ENCODE measurements around the gene DUSP11.
"Not testable (repeated sequence)": the region's sequence is repeated elsewhere in the genome, so short reads cannot be mapped to it uniquely, and the experiment has no call there.

DUSP11 gene

GRCh38 chr2:73770725-73771124, 9.2 kb downstream of the DUSP11 start:
- no peak for DNase-seq

DNA sequence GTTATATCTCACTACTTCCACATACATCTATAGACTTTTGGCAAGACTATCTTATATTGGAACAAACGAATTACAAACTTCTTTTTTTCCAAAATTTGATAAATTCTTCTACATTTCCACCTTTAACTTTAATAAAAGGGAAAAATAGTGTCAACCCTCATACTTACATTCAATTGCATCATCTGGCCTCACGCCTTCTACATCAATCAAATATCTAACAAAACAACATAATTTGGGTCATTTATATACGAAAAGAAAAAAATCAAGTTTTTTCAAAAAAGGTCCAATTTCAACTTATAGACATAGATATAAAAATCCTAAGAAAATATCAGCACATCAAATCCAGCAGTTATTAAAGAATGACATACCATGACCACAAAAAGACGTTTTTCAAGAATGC, 12.9 kb downstream of the DUSP11 start:
- no peak for DNase-seq

DNA sequence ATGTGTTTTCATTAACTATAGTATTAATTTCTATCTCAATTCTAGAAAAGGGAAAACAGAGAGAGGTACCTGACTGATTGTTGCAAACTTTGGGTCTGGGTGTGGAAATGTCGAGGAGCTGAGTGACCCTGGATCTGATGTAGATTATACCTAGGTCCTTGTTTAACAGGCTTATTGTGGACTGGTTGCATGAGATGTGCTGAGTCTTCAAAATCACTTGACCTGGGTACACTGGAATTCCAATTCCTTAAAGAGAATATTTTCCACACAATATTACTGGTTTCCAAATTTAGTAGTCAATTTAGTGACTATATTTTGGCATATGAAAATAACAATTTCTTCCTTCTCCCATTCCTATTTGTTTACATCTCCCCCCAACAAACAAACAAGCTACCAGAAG, 13.6 kb downstream of the DUSP11 start:
- DNase-seq: no peak

- DNase-seq: no peak
These were observed 15.0 kb downstream of the DUSP11 start for GRCh38 chr2:73764945-73765344.

GRCh38 chr2:73762571-73762970, 17.3 kb downstream of the DUSP11 start:
- no peak for DNase-seq

- no peak for DNase-seq
These were observed 20.0 kb downstream of the DUSP11 start for GRCh38 chr2:73759904-73760303.

DNA sequence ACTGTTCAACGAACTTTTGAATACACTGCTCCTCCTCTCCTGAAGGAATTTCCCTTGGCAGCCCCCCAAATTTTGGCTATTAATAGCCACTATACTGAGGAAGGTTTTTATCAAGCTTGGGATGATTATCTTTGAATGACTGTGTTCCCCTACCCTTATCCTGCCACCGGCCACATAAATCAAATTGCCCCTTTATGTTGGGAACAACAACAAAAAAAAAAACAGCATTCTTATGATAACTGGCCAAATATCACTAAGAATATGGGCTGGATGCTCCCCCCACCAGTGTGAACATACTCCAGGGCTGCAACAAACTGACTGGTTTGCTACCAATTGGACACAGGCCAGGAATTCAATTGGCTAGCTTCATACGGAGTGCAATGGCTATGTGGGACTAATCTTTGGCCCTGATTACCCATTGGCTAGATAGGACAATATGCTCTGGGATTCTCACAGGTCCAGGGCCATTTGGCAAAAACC, 20.6 kb downstream of the DUSP11 start:
- DNase-seq: no peak

DNA sequence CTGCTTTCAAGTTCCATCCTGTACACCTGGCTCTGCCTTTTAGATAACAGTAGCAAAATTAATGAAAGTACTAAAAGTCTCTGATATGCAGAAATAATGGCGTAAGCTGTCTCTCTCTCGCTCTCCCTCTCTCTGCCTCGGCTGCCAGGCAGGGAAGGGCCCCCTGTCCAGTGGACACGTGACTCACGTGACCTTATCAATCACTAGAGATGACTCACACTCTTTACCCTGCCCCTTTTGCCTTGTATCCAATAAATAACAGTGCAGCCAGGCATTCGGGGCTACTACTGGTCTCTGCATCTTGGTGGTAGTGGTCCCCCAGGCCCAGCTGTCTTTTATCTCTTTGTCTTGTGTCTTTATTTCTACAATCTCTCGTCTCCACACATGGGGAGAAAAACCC, 25.6 kb downstream of the DUSP11 start:
- not testable (repeated sequence) for DNase-seq

- DNase-seq: no peak
These were observed 30.6 kb downstream of the DUSP11 start for GRCh38 chr2:73749314-73749713.

- no peak for DNase-seq
These were observed 33.1 kb downstream of the DUSP11 start for GRCh38 chr2:73746877-73747208.

DNA sequence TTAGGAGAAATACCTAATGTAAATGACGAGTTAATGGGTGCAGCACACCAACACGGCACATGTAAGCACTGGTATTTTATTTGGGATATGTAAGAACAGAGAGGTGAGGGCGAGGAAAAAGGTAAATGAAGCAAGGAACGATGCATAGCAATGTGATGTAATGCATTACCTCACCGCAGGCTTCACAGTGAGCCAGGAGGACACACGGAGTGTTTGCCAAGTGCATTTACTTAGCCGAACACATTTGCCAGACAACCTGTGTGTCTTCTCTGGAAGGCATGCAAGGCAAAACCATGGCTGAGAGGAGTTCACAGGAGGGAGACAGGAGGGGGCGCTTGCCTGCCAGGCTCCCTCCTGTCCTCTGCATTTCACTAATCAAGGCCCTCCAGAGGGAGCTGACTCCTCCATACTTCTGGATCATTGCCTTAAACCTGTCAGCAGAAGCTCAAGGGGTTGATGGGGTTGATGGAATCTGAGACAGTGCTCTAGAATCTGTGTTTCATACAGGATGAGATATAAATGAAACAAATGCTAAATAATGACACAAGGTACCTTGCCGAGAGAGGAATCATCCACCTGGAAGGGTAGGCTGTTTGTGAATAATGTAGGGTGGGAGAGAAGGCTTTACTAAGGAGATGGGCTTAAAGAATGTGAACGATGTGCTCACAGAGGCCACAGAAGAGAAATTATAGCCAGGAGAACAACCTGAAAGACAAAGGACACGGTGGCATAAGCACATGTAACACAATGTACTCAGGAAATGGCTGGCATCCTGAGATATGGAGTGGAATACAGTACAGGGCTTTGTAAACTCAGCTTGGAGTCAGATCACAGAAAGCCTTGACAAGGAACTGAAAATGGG, 33.7 kb downstream of the DUSP11 start:
- DNase-seq: no peak

DNA sequence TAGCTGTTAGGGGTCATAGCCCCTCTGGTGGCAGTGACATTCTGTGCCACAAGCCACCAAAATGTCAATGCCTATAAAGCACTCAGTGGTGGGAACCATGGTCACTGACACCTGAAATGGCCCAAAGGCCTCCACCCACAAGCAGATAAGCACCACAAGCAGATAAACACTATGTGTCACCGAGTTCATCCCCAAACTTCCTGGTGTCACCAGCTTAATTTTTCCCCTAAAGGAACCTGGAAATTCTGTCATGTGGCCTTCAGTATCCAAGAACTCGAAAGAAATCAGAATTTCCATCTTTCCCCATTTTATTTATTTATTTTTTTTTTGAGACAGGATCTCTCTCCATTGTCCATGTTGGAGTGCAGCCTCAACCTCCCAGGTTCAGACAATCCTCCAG, 39.1 kb downstream of the DUSP11 start:
- no peak for DNase-seq

DNA sequence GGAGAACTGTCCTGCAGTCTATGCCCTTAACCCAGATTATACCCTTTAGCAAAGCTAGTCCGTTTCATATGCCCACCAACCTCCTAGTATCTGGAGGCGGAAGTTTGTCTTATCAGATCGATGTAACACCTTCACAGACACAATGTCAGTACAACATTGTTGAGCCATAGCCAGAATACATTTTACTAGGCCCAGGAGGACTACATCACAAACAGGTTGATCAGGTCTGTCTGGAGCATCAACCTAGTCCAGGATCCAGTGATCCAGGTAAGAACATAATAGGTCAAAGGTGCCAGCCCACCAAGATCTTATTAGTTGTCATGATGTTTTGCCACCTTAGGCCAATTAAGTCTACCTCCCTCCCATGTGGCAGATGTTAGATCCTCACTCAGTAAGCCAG, 40.8 kb downstream of the DUSP11 start:
- no peak for DNase-seq

DNA sequence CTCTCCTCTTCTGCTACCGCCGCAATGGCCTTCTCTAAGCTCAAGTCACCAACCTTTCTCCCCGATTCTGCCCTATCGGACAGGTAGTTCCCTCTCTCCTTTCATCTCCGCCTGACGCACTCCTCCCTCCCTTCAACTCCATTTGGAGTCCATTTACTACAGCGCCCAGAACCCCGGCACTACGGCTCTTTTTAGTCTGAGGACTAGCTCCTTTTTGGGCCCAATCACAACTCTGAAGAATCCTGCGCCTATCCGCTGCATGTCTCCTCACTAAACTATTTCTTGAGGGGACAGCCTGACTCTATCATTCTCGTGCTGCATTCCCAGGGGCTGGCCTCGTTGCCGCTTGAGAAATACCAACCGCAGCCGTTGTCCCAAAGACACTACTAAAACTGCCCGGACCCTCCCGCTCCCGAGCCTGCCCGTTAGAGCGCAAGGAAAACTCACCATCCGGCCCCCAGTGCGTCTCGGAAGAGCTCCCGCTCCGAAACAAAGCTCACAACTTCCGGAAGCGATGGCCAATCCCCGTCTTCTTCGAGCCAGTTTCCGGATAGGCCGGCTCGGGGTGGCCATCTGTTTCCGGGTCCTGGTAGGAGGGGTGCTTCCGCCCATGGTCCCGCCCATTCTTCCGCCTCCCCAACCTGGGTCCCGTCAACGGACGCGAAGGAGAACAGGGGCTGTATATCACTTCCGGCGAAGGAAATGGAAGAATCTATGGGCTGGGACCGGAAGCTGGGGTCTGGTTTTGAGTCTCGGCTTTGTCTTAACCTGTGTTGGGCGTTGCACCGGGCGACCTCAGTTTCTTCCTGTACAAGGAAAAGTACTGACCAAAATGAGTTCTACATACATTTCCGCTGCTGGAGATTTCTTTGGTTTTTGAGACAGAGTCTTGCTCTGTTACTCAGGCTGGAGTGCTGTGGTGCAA, 42.8 kb downstream of the DUSP11 start, which contains the start of gene TPRKB:
Gene TPRKB, minus strand, starts transcription at position 491 of the 925 bp plus-strand sequence. CDS start 2,776 bp downstream, outside the sequence.
- DNase-seq: peak; percentile 96

- DNase-seq: no peak
These were observed 43.5 kb downstream of the DUSP11 start for GRCh38 chr2:73736378-73736777.

DNA sequence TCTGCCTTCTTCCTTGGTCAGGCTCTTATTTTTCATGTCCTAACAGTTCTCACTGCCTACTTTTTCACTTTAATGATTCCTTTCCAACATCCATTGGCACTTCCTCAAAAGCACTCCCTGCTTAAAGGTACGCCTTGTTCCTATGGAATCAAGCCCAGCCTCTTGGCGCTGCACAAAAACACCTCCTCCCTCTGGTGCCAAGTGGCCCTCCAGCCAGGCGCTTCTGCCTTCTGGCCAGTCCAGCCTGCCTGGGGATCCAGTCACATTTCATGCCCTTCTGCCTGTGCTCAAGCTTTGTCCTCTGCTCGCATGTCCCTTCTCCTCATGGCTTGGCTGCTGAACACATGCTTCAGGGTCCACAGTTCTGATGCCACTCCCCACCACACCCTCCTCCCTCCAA, 49.1 kb downstream of the DUSP11 start:
- no peak for DNase-seq

DNA sequence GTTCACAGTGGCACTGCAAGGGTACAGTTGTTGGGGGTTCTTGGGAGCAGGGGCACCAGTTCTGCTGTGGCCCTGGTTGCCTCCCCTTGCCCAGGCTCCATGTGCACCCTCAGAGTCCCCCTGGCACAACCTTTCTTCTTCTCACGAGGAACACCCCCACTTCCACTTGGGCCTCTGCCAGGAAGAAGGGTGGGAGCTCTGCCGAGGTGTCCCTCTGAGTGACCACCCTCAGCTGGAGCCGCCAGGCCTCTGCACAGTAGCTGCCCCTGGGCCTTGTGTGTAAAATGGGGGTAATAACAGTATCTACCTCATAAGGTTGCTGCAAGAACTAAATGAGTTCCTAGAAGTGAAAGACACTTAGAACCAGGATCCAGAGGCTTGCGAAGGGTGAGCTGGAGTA, 51.2 kb downstream of the DUSP11 start:
- no peak for DNase-seq

DNA sequence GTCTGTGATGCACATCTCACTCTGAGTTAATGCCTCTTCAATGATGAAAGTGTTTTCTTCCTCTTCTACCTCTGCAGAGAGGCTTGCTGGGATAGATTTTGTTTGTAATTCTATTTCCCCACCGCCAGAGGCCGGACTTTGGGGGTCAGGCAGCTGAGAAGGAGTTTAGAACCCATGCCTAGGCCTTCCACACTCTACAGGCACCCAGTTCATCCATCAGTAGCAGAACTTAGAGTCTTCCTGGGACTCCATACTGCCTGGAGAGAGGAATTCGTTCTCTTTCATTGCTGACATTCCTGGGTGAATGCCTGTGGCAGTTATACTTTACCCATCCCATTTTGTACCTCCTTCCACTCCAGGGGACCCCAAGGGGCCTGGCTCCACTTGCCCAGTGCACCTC, 51.9 kb downstream of the DUSP11 start:
- no peak for DNase-seq

DNA sequence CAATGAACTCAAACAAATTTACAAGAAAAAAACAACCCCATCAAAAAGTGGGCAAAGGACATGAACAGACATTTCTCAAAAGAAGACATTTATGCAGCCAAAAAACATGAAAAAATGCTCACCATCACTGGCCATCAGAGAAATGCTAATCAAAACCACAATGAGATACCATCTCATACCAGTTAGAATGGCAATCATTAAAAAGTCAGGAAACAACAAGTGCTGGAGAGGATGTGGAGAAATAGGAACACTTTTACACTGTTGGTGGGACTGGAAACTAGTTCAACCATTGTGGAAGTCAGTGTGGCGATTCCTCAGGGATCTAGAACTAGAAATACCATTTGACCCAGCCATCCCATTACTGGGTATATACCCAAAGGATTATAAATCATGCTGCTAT, 53.2 kb downstream of the DUSP11 start:
- not testable (repeated sequence) for DNase-seq

DNA sequence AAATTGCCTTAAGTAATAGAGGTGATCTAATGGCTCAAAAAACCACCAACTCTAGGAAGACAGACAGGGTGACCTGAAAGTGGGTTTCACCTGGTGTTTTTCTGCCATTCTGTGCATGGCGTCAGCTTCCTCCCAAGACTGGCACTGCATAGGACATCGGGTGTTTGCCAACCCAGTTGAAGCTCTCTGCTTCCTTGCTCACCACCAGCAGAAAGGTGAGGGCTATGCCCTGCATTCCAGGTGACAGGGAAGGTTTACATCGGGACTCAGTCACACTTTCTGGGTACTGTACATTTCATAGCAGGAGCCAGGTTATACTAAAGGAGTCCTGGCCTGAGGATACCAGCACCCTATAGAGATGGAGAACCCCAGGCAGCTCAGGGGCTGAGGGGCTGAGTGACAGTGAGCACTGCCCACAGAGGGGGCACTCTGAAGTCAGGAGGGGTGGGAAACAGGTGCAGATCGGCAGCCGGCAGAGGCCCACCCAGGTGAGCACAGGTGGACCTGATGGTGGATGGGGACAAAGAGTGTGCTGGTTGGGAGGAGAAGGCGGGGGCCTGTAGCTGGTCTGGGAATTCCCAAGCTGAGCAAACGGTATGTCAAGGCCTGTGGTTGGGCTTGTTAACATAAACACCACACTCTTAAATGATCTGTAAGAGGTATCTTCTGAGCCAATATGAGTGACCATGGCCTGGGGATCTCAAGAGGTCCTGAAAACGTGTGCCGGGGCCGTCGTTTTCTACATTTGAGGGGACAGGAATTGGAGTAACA, 60.9 kb downstream of the DUSP11 start:
- no peak for DNase-seq

DNA sequence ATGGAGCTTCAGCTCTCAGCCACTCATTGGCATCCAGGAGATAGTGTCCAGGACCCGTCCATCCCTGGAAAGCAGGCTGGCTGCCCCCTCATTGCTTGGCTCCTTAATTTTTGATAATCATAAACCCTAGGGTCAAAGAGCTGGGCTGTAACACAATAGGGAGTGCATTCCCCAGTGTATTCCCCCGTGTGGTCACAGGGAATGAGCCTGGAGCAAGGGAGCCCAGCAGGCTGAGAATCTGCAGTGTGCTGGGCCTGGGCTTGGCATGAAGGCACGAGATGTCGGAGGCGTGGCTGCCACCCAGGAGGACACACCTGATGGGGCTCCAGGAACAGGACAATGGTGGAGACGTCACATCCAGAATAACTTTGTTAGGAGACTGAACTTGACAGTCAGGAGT, 61.5 kb downstream of the DUSP11 start:
- no peak for DNase-seq

DNA sequence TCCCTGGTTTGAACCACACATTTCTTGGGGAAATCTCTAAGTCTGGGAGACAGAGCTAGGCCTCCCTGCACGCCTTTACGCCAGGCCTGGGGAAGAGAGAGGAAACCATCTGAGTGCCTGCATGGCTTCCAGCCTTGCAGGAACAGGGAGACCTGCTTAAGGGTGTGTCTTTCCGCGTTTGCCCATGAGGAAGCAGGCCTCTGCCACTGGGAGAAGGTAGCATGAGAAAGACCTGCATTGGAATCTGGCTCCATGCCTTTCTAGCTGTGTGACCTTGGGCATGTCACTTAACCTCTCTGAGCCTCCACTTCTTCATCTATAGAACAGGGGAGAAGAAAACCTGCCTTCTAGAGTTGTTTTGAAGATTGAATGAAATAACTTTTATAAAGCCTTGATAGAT, 62.2 kb downstream of the DUSP11 start:
- not testable (repeated sequence) for DNase-seq

DNA sequence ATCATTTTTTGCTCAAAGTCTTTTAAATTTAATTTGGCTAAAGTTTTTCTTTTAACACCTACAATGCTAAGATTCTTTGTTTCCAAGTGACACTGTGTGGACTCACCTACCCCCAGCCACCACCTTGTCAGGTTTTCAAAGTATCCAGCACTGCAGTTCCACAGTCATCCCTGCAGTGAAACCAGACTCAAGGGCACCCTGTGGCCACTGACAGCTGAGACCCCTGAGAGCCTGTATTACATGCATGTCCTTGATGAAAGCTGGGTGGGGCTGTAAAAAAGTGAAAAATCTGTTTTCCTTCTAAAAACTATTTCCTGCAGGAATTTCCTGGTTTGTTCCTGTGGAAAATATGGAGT, 62.7 kb downstream of the DUSP11 start:
- no peak for DNase-seq

Data from GDM1 (cell line).